Dendritic cell treated with granulocyte-macrophage colony-stimulating factor and Interleukin-4, amounts not matched to agents 40 ng/mL and 50 ng/mL, for 4 days (primary cell): ENCODE data around the gene CCNG1.
"Not testable (repeated sequence)": the region's sequence is repeated elsewhere in the genome, so short reads cannot be mapped to it uniquely, and the experiment has no call there.

ENCODE experiments used
- H3K27ac Mint-ChIP-seq: one replicate; pipeline ENCODE4 v1.8.0; 2022; ENCODE audit warnings: mild to moderate bottlenecking, mixed read lengths
- H3K27me3 Mint-ChIP-seq: one replicate; pipeline ENCODE4 v1.8.0; 2022; ENCODE audit warnings: mild to moderate bottlenecking, mixed read lengths
- H3K36me3 Mint-ChIP-seq: one replicate; pipeline ENCODE4 v1.8.0; 2022; ENCODE audit warnings: low read depth, mixed read lengths
- H3K4me1 Mint-ChIP-seq: one replicate; pipeline ENCODE4 v1.8.0; 2022; ENCODE audit warnings: low read depth, mixed read lengths
- H3K4me3 Mint-ChIP-seq: one replicate; pipeline ENCODE4 v1.8.0; 2022; ENCODE audit warnings: mild to moderate bottlenecking, moderate library complexity, mixed read lengths
- H3K9me3 Mint-ChIP-seq: one replicate; pipeline ENCODE4 v1.8.0; 2022; ENCODE audit warnings: mixed read lengths
- intact Hi-C: fragments of 100-400 bp; cut with micrococcal nuclease; formaldehyde crosslinking; loops from one replicate; pipeline ENCODE4 v1.15.0; 2022

CCNG1 gene

DNA sequence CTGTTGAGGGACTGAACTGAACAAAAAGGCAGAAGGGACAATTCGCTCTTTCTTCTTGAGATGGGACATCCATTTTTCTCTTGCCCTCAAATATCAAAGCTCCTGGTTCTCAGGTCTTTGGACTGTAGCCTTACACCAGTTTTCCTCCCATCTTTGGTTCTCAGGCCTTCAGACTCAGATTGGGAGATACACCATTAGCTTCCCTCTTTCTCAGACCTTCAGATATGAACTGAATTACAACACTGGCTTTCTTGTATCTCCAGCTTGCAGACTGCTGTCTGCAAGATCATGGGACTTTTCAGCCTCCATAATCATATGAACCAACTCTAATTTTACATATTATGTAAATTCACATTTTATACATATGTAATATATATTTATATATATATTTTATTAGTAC, 12.6 kb upstream of the CCNG1 start:
- H3K36me3 Mint-ChIP-seq, result no peaks in the 10 kb centered on the region
- H3K4me3 Mint-ChIP-seq, result no peak overlapping the region
- H3K9me3 Mint-ChIP-seq, result no peaks in the 10 kb centered on the region

DNA sequence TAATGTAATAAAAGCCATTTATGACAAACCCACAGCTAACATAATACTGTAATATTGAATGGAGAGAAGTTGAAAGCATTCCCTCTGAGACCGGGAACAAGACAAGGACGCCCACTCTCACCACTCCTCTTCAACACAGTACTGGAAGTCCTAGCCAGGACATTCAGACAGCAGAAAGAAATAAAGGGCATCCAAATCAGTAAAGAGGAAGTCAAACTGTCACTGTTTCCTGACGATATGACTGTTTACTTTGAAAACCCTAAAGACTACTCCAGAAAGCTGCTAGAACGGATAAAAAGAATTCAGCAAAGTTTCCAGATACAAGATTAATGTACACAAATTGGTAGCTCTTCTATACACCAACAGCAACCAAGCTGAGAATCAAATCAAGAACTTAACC, 11.3 kb upstream of the CCNG1 start:
- intact Hi-C loops, H3K4me1 Mint-ChIP-seq, H3K36me3 Mint-ChIP-seq, H3K27me3 Mint-ChIP-seq, H3K9me3 Mint-ChIP-seq, H3K4me3 Mint-ChIP-seq: not testable (repeated sequence)
- H3K27ac Mint-ChIP-seq, result peak overlapping the region; percentile 62

More for the DNA sequence above, 12.6 kb upstream of the CCNG1 start:
- intact Hi-C loops, result no loop called here
- H3K27me3 Mint-ChIP-seq, result no peaks in the 10 kb centered on the region
- peaks cover 8% of the 10 kb centered on the region for H3K4me1 Mint-ChIP-seq
- no peak overlapping the region for H3K27ac Mint-ChIP-seq

DNA sequence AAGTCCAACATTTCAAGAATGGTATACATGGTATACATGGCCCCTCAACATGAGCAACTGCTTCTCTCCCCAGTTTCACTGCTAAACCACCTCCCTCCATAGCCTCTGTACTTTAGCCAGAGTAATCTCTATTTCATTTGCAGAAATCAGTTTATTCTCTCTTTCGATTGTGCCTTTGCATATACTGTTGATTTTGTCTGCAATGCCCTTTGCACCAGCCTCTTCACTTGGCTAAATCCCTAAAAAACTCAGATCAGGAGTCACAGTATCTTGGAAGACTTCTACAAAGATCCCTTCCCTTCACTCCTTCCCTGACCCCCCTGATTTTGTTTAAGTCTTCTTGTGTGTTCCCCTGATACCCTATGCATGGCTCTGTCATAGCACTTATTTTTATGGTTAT, 4.9 kb upstream of the CCNG1 start:
- intact Hi-C loops, result no loop called here

DNA sequence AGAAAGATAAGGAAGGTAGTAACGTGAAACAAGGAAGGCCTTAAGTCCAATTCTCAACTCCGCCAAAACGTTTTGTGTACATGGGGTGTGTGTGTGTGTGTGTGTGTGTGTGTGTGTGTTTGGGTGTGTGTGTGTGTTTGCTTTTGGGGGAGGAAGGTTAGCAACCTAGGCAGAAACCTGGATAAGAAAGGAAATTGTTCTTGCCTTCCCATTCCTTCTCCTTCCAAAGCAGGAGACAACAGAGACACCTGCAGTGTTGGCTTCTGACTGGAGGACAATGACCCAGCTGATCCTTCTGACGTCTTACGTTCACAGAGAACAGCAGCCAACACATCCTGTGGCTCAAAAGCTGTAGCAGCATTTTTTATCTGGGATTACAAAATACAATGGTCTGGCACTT, 4.1 kb upstream of the CCNG1 start:
- no peak overlapping the region for H3K4me3 Mint-ChIP-seq
- no peaks in the 10 kb centered on the region for H3K9me3 Mint-ChIP-seq
- H3K27me3 Mint-ChIP-seq, result no peaks in the 10 kb centered on the region
- H3K4me1 Mint-ChIP-seq, result peaks cover 11% of the 10 kb centered on the region
- no peak overlapping the region for H3K27ac Mint-ChIP-seq
- no peaks in the 10 kb centered on the region for H3K36me3 Mint-ChIP-seq
- intact Hi-C loops, result no loop called here

More for the DNA sequence above, 4.9 kb upstream of the CCNG1 start:
- H3K9me3 Mint-ChIP-seq, result no peaks in the 10 kb centered on the region
- H3K4me1 Mint-ChIP-seq, result peaks cover 11% of the 10 kb centered on the region
- no peaks in the 10 kb centered on the region for H3K27me3 Mint-ChIP-seq
- H3K27ac Mint-ChIP-seq, result no peak overlapping the region
- H3K36me3 Mint-ChIP-seq, result no peaks in the 10 kb centered on the region
- no peak overlapping the region for H3K4me3 Mint-ChIP-seq

DNA sequence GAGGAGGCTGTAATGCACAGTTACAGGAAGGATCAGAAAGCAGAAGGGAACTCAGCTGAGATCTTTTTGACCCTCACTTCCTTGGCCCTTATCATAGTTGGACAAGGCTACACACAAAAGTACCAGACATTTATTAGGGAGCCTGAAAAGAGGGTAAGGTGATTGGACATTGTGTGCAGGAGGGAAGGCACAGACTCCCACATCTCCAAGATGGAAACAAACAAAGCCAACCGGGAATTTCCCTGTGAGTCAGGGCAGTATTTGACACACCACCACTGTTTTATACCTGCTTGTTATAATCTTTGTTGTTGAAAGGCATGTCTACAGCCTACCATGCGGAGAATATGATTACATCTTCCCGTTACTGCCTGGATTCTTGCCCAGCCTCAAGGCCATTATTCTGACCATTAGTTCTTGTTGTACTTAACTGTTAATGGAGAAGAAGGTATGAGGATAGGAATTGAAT, 3.0 kb upstream of the CCNG1 start:
- intact Hi-C loops, result no loop called here
- Mint-ChIP-seq H3K9me3 (no peaks in the 10 kb centered on the region), H3K27ac (no peak overlapping the region), H3K36me3 (no peaks in the 10 kb centered on the region), H3K4me1 (peaks cover 22% of the 10 kb centered on the region), H3K4me3 (no peak overlapping the region), H3K27me3 (no peaks in the 10 kb centered on the region)

DNA sequence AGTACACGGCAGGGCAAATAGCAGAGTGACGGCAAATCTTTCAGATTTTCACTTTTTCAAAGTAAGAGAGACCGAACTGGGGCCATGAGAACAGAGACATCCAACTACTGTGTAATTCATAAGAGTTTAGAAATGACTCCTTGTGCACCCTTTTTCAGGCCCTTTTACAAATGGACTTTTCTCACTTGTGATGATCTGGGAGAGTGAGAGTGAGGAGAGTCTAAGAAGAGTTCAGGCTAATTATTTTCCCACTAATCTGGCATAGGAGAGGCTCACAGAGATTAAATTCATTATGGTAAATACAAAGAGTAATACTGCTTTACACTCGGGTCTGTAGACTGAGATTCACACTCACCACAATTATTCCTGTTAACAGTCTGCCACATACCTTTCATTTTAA, 880 bp upstream of the CCNG1 start:
- H3K4me3 Mint-ChIP-seq, result peak overlapping the region; percentile 86
- H3K36me3 Mint-ChIP-seq, result peaks cover 7% of the 10 kb centered on the region
- H3K27me3 Mint-ChIP-seq, result no peaks in the 10 kb centered on the region
- H3K4me1 Mint-ChIP-seq, result peaks cover 32% of the 10 kb centered on the region
- H3K27ac Mint-ChIP-seq, result peak overlapping the region; percentile 91
- intact Hi-C loops, result no loop called here
- H3K9me3 Mint-ChIP-seq, result no peaks in the 10 kb centered on the region

DNA sequence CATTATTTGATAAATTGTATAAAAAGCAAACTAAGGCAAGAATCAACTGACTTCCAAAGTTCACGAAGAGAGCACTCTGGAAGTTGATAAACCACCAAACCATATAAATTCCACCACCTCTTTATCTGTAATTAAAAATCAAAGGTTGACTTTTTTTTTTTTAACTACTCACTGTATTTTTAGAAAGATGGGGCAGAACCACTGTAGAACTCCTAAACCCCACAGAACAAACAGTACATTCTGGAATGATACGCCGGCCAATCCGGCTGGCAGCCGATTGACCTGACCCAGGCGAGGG, 435 bp upstream of the CCNG1 start:
- Mint-ChIP-seq H3K27me3 (no peaks in the 10 kb centered on the region), H3K27ac (peak overlapping the region; percentile 91), H3K9me3 (no peaks in the 10 kb centered on the region), H3K4me3 (peak overlapping the region; percentile 86), H3K36me3 (peaks cover 8% of the 10 kb centered on the region), H3K4me1 (peaks cover 32% of the 10 kb centered on the region)
- intact Hi-C loops, result loop anchor here (1.0 kb wide), 2 partner anchors 23 to 67 kb away; partner anchors contain the start of genes HMMR and NUDCD2

DNA sequence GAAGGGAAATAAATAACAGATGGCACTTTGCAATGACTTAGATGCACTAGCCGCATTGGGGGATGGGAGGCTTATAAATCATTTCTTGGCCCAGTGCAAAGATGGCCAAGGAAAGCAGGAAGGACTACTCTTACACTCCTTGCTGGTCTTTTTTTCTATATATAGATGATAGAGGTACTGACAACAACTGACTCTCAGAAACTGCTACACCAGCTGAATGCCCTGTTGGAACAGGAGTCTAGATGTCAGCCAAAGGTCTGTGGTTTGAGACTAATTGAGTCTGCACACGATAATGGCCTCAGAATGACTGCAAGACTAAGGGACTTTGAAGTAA, 1.7 kb downstream of the CCNG1 start:
- H3K4me1 Mint-ChIP-seq, result peaks cover 32% of the 10 kb centered on the region
- H3K36me3 Mint-ChIP-seq, result peaks cover 24% of the 10 kb centered on the region
- intact Hi-C loops, result no loop called here
- no peaks in the 10 kb centered on the region for H3K9me3 Mint-ChIP-seq
- H3K27me3 Mint-ChIP-seq, result no peaks in the 10 kb centered on the region
- H3K27ac Mint-ChIP-seq, result no peak overlapping the region
- peak overlapping the region; percentile 86 for H3K4me3 Mint-ChIP-seq

DNA sequence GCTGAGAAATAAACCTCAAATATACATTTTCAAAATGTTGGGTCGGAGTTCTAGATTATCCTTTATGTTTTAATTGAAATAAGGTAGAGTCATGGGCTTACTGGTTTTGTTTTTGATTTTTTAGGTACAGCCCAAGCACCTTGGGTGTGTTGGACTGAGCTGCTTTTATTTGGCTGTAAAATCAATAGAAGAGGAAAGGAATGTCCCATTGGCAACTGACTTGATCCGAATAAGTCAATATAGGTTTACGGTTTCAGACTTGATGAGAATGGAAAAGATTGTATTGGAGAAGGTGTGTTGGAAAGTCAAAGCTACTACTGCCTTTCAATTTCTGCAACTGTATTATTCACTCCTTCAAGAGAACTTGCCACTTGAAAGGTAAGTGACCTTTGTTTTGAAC, 3.6 kb downstream of the CCNG1 start:
- H3K4me3 Mint-ChIP-seq, result no peak overlapping the region
- no peak overlapping the region for H3K27ac Mint-ChIP-seq
- H3K36me3 Mint-ChIP-seq, result peaks cover 39% of the 10 kb centered on the region
- H3K9me3 Mint-ChIP-seq, result no peaks in the 10 kb centered on the region
- intact Hi-C loops, result no loop called here
- peaks cover 32% of the 10 kb centered on the region for H3K4me1 Mint-ChIP-seq
- no peaks in the 10 kb centered on the region for H3K27me3 Mint-ChIP-seq

DNA sequence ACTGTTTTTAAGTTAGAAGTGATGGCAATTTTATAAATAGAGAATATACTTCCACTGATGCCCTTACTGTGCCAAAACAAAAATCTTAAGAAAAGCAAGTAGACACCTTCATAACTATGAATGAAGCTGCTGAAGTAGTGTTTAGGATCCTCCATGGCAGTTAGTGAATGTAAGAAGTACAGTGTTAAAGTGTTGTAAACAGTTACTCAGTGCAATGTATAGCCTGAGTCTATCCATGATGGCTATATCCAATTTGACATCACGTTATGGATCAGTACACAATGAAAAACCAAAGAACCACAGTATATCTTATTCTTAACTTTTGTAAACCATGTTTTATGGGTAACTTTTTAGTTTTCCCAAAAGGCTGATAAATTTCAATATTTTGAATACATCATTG, 7.1 kb downstream of the CCNG1 start:
- intact Hi-C loops, result no loop called here
- no peak overlapping the region for H3K27ac Mint-ChIP-seq
- H3K4me1 Mint-ChIP-seq, result peaks cover 9% of the 10 kb centered on the region
- peaks cover 75% of the 10 kb centered on the region for H3K36me3 Mint-ChIP-seq
- no peaks in the 10 kb centered on the region for H3K27me3 Mint-ChIP-seq
- no peak overlapping the region for H3K4me3 Mint-ChIP-seq
- H3K9me3 Mint-ChIP-seq, result no peaks in the 10 kb centered on the region

DNA sequence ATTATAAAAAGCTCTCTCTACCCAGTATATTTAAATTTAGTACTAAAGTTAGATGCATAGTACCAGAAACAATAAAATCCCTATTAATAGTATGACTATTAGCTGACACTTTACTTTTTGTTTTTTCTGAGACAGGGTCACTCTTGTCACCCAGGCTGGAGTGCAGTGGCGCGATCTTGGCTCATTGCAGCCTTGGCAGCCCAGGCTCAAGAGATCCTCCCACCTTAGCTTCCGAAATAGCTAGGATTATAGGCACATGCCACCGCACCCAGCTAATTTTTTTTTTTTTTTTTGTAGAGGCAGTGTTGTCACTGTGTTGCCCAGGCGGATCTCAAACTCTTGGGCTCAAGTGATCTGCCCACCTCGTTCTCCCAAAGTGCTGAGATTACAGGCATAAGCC, 8.0 kb downstream of the CCNG1 start:
- Mint-ChIP-seq H3K27ac (no peak overlapping the region), H3K4me1 (peaks cover 1% of the 10 kb centered on the region), H3K4me3 (no peak overlapping the region), H3K27me3 (no peaks in the 10 kb centered on the region), H3K9me3 (no peaks in the 10 kb centered on the region), H3K36me3 (peaks cover 83% of the 10 kb centered on the region)
- intact Hi-C loops, result no loop called here

DNA sequence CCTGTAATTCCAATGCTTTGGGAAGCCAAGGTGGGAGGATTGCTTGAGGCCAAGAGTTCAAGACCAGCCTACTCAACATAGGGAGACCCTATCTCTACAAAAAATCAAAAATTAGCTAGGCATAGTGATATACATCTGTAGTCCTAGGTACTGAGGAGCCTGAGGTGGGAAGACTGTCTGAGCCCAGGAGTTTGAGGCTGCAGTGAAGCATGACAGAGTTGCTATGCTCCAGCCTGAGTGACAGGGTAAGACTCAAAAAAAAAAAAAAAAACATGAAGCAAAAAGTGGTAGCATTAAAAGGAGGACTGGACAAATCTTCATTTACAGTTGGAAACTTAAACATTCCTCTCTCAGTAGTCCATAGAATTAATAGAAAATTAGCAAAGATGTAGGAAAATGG, 9.8 kb downstream of the CCNG1 start:
- Mint-ChIP-seq H3K4me3 (no peak overlapping the region), H3K9me3 (no peaks in the 10 kb centered on the region), H3K36me3 (peaks cover 87% of the 10 kb centered on the region), H3K27me3 (no peaks in the 10 kb centered on the region), H3K4me1 (no peaks in the 10 kb centered on the region), H3K27ac (peak overlapping the region; percentile 35)
- intact Hi-C loops, result no loop called here

DNA sequence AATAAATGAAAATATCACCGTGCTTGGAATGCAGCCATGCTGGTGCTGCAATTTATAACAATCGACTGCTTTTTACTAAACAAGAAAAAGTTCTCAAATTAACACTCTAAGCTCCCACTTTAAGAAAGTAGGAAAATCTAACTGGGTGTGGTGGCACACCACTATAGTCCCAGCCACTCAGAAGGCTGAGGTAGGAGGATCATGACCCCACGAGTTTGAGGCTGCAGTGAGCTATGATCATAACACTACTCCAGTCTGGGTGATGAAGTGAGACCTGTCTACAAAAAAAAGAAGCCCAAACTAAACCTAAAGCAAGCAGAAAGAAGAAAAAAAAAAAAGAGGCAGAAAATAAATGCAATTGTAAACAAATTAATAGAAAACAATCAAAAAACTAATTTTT, 10.5 kb downstream of the CCNG1 start:
- no peaks in the 10 kb centered on the region for H3K27me3 Mint-ChIP-seq
- intact Hi-C loops, result no loop called here
- H3K4me3 Mint-ChIP-seq, result no peak overlapping the region
- H3K36me3 Mint-ChIP-seq, result peaks cover 80% of the 10 kb centered on the region
- H3K27ac Mint-ChIP-seq, result no peak overlapping the region
- no peaks in the 10 kb centered on the region for H3K4me1 Mint-ChIP-seq
- H3K9me3 Mint-ChIP-seq, result no peaks in the 10 kb centered on the region

DNA sequence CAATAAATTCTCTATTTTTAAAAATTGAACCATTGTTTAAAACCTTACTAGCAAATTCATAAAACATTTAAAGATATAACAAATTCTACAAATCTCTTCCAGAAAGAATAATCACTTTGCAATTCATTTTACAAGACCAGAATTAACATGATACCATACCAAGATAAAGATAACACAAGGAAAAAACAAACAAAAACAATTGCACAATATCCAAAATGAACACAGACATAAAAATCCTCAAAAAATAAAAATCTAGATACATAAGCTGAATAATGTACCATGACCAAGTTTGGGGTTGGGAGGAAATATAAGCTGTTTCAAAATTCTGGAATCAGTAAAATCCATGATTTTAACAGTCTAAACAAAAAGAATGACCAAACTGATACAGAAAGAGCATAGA, 11.1 kb downstream of the CCNG1 start:
- H3K27me3 Mint-ChIP-seq, result no peaks in the 10 kb centered on the region
- peaks cover 78% of the 10 kb centered on the region for H3K36me3 Mint-ChIP-seq
- no peaks in the 10 kb centered on the region for H3K4me1 Mint-ChIP-seq
- intact Hi-C loops, result no loop called here
- H3K27ac Mint-ChIP-seq, result no peak overlapping the region
- no peak overlapping the region for H3K4me3 Mint-ChIP-seq
- H3K9me3 Mint-ChIP-seq, result no peaks in the 10 kb centered on the region

DNA sequence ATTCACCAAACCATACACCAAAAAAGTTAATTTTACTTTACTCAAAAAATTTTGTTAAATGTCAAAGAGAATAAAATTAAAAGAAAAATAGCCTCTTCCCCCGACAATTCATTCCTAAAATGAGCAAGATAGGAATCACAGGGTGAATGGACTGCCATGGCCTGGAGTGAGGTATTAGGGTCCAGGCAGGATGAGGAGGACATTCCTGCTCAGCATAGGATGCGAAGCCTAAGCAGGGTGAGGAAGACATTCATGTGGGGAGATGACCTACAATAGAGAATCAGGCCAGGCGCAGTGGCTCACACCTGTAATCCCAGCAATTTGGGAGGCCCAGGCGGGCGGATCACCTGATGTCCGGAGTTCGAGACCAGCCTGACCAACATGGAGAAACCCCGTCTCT, 14.1 kb downstream of the CCNG1 start:
- Mint-ChIP-seq H3K36me3 (peaks cover 75% of the 10 kb centered on the region), H3K4me1 (peaks cover 8% of the 10 kb centered on the region), H3K27me3 (no peaks in the 10 kb centered on the region), H3K27ac (no peak overlapping the region), H3K9me3 (no peaks in the 10 kb centered on the region), H3K4me3 (no peak overlapping the region)
- intact Hi-C loops, result no loop called here

DNA sequence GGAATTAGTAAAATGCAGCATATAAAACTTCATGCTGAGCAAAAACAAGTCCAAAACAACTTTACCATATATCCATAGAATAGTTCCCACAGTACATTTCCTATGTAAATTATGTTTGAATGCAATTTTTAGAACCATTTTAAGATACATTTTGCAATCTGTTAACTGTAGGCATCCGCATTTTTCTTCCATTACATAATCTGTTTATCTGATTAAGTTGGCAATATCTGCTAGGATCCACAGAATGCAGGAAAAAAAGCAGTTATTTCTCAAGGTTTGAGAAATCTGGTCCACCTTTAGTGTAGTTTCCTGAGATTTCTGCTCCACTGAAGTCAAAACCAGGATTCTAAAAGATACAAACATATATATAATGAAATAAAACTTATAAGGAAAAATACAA, 16.3 kb downstream of the CCNG1 start:
- no peaks in the 10 kb centered on the region for H3K9me3 Mint-ChIP-seq
- no peak overlapping the region for H3K27ac Mint-ChIP-seq
- H3K4me1 Mint-ChIP-seq, result peaks cover 13% of the 10 kb centered on the region
- peaks cover 61% of the 10 kb centered on the region for H3K36me3 Mint-ChIP-seq
- intact Hi-C loops, result no loop called here
- no peaks in the 10 kb centered on the region for H3K27me3 Mint-ChIP-seq
- no peak overlapping the region for H3K4me3 Mint-ChIP-seq
